IgD-negative memory B cell (primary cell): ENCODE measurements around the gene RING1. TPM values are rescaled to one million over a fixed set of nuclear protein-coding genes. Genes with fewer than 3 reads are reported as not detected.
A peak's percentile ranks its signal among the peaks of the same experiment; 100 is the strongest.
"Not testable (repeated sequence)": the region's sequence is repeated elsewhere in the genome, so short reads cannot be mapped to it uniquely, and the experiment has no call there.

Source experiments
- H3K27ac Mint-ChIP-seq, 3 donors: one replicate each; pipeline ENCODE4 v1.8.0; 2020 to 2022; ENCODE audit warnings: mild to moderate bottlenecking in 3 of 3, mixed read lengths in 3 of 3, moderate library complexity in 1 of 3
- H3K27me3 Mint-ChIP-seq: one replicate; pipeline ENCODE4 v1.8.0; 2021; ENCODE audit warnings: mixed read lengths
- H3K36me3 Mint-ChIP-seq: one replicate; pipeline ENCODE4 v1.8.0; 2020; ENCODE audit warnings: mild to moderate bottlenecking, mixed read lengths
- H3K4me1 Mint-ChIP-seq, 3 donors: one replicate each; pipeline ENCODE4 v1.8.0; 2020 to 2022; ENCODE audit warnings: mixed read lengths in 3 of 3, mild to moderate bottlenecking in 1 of 3
- H3K4me3 Mint-ChIP-seq, 4 donors: one replicate each; pipeline ENCODE4 v1.8.0; 2020 to 2022; ENCODE audit warnings: mild to moderate bottlenecking in 4 of 4, mixed read lengths in 4 of 4, moderate library complexity in 3 of 4
- H3K9me3 Mint-ChIP-seq, 3 donors: one replicate each; pipeline ENCODE4 v1.8.0; 2020 to 2021; ENCODE audit warnings: mixed read lengths in 3 of 3, mild to moderate bottlenecking in 1 of 3
- polyA plus RNA-seq: library from polyadenylated mRNA; unstranded; fragments of 300-500 nt; fragmentation: Illumina TruSeq; gene quantifications from one replicate; pipeline ENCODE4 v1.2.3, GENCODE V29; 2021

RING1 gene
- polyA plus RNA-seq, 1 donor from 2014 or later, result 9.9 TPM

- no peak overlapping the region for H3K4me3 Mint-ChIP-seq
- H3K4me1 Mint-ChIP-seq, result peaks cover 6 to 9% (median 9%) of the 10 kb centered on the region in 3 donors
- no peaks in the 10 kb centered on the region for H3K36me3 Mint-ChIP-seq
- H3K27ac Mint-ChIP-seq, result no peak overlapping the region
- no peaks in the 10 kb centered on the region for H3K9me3 Mint-ChIP-seq
- H3K27me3 Mint-ChIP-seq, result peaks cover 38% of the 10 kb centered on the region
Observed at GRCh38 chr6:33217246-33217645, 8.9 kb downstream of the RING1 start.

GRCh38 chr6:33217681-33218080 is 9.4 kb downstream of the RING1 start:
- Mint-ChIP-seq H3K4me3 (no peak overlapping the region), H3K9me3 (no peaks in the 10 kb centered on the region), H3K27ac (no peak overlapping the region), H3K27me3 (peaks cover 36% of the 10 kb centered on the region), H3K4me1 (peaks cover 4 to 8% (median 6%) of the 10 kb centered on the region in 3 donors), H3K36me3 (no peaks in the 10 kb centered on the region)

GRCh38 chr6:33226503-33227120 is 18.3 kb downstream of the RING1 start:
- H3K27me3 Mint-ChIP-seq, result peaks cover 13% of the 10 kb centered on the region
- H3K27ac Mint-ChIP-seq, H3K4me3 Mint-ChIP-seq, H3K9me3 Mint-ChIP-seq, H3K4me1 Mint-ChIP-seq, H3K36me3 Mint-ChIP-seq: not testable (repeated sequence)

GRCh38 chr6:33235221-33235634 is 26.9 kb downstream of the RING1 start:
- Mint-ChIP-seq H3K9me3 (no peaks in the 10 kb centered on the region), H3K4me3 (no peak overlapping the region), H3K27ac (no peak overlapping the region), H3K36me3 (peaks cover 3% of the 10 kb centered on the region), H3K27me3 (peaks cover 20% of the 10 kb centered on the region), H3K4me1 (no peaks in the 10 kb centered on the region)

GRCh38 chr6:33236328-33236727 is 28.0 kb downstream of the RING1 start:
- H3K36me3 Mint-ChIP-seq, result peaks cover 3% of the 10 kb centered on the region
- H3K4me1 Mint-ChIP-seq, result no peaks in the 10 kb centered on the region
- H3K27ac Mint-ChIP-seq, result no peak overlapping the region
- no peaks in the 10 kb centered on the region for H3K9me3 Mint-ChIP-seq
- H3K27me3 Mint-ChIP-seq, result peaks cover 20% of the 10 kb centered on the region
- no peak overlapping the region for H3K4me3 Mint-ChIP-seq

- H3K27me3 Mint-ChIP-seq, result peaks cover 20% of the 10 kb centered on the region
- H3K36me3 Mint-ChIP-seq, result peaks cover 3% of the 10 kb centered on the region
- no peaks in the 10 kb centered on the region for H3K9me3 Mint-ChIP-seq
- peaks cover 0 to 1% (median 0%) of the 10 kb centered on the region in 3 donors for H3K4me1 Mint-ChIP-seq
- no peak overlapping the region for H3K27ac Mint-ChIP-seq
- H3K4me3 Mint-ChIP-seq, result no peak overlapping the region
Observed at GRCh38 chr6:33236852-33237251, 28.6 kb downstream of the RING1 start.

- Mint-ChIP-seq H3K4me1 (peaks cover 0 to 3% (median 0%) of the 10 kb centered on the region in 3 donors), H3K9me3 (no peaks in the 10 kb centered on the region), H3K27ac (no peak overlapping the region), H3K4me3 (no peak overlapping the region), H3K36me3 (peaks cover 2% of the 10 kb centered on the region), H3K27me3 (peaks cover 22% of the 10 kb centered on the region)
Observed at GRCh38 chr6:33237741-33238140, 29.4 kb downstream of the RING1 start.

- H3K4me1 Mint-ChIP-seq, result peaks cover 0 to 3% (median 0%) of the 10 kb centered on the region in 3 donors
- no peaks in the 10 kb centered on the region for H3K36me3 Mint-ChIP-seq
- H3K9me3 Mint-ChIP-seq, result no peaks in the 10 kb centered on the region
- peaks cover 16% of the 10 kb centered on the region for H3K27me3 Mint-ChIP-seq
- H3K27ac Mint-ChIP-seq, result no peak overlapping the region
- H3K4me3 Mint-ChIP-seq, result no peak overlapping the region
Observed at GRCh38 chr6:33241968-33242367, 33.7 kb downstream of the RING1 start.

GRCh38 chr6:33243476-33243875 is 35.2 kb downstream of the RING1 start:
- no peaks in the 10 kb centered on the region for H3K9me3 Mint-ChIP-seq
- H3K27me3 Mint-ChIP-seq, result peaks cover 13% of the 10 kb centered on the region
- H3K27ac Mint-ChIP-seq, result peak overlapping the region in 1 of 3 donors; percentile 39
- H3K4me1 Mint-ChIP-seq, result peaks cover 0 to 5% (median 2%) of the 10 kb centered on the region in 3 donors
- H3K36me3 Mint-ChIP-seq, result no peaks in the 10 kb centered on the region
- H3K4me3 Mint-ChIP-seq, result no peak overlapping the region

GRCh38 chr6:33247977-33248642 is 39.8 kb downstream of the RING1 start:
- Mint-ChIP-seq H3K4me3 (peak overlapping the region; percentile 87 to 98 (median 94)), H3K9me3 (no peaks in the 10 kb centered on the region), H3K27me3 (peaks cover 6% of the 10 kb centered on the region), H3K27ac (peak overlapping the region; percentile 94 to 99 (median 98)), H3K4me1 (peaks cover 13 to 14% (median 13%) of the 10 kb centered on the region in 3 donors), H3K36me3 (peaks cover 3% of the 10 kb centered on the region)

- Mint-ChIP-seq H3K36me3 (peaks cover 3% of the 10 kb centered on the region), H3K4me1 (peaks cover 13 to 14% (median 13%) of the 10 kb centered on the region in 3 donors), H3K27me3 (peaks cover 3% of the 10 kb centered on the region), H3K27ac (peak overlapping the region; percentile 94 to 99 (median 98)), H3K9me3 (no peaks in the 10 kb centered on the region), H3K4me3 (peak overlapping the region; percentile 87 to 98 (median 94))
Observed at GRCh38 chr6:33248643-33248931, 40.3 kb downstream of the RING1 start.

- peak overlapping the region; percentile 87 to 98 (median 94) for H3K4me3 Mint-ChIP-seq
- peaks cover 3% of the 10 kb centered on the region for H3K36me3 Mint-ChIP-seq
- no peaks in the 10 kb centered on the region for H3K9me3 Mint-ChIP-seq
- peaks cover 13 to 14% (median 13%) of the 10 kb centered on the region in 3 donors for H3K4me1 Mint-ChIP-seq
- H3K27me3 Mint-ChIP-seq, result peaks cover 2% of the 10 kb centered on the region
- peak overlapping the region; percentile 94 to 99 (median 98) for H3K27ac Mint-ChIP-seq
Observed at GRCh38 chr6:33248932-33249731, 40.8 kb downstream of the RING1 start.

- peak overlapping the region; percentile 94 to 99 (median 98) for H3K27ac Mint-ChIP-seq
- peak overlapping the region; percentile 87 to 98 (median 93) for H3K4me3 Mint-ChIP-seq
- peaks cover 2% of the 10 kb centered on the region for H3K27me3 Mint-ChIP-seq
- no peaks in the 10 kb centered on the region for H3K9me3 Mint-ChIP-seq
- H3K36me3 Mint-ChIP-seq, result peaks cover 3% of the 10 kb centered on the region
- peaks cover 13 to 14% (median 13%) of the 10 kb centered on the region in 3 donors for H3K4me1 Mint-ChIP-seq
Observed at GRCh38 chr6:33249732-33250630, 41.7 kb downstream of the RING1 start.

- peak overlapping the region in 3 of 4 donors; percentile 74 to 94 (median 87) for H3K4me3 Mint-ChIP-seq
- H3K27me3 Mint-ChIP-seq, result peaks cover 2% of the 10 kb centered on the region
- H3K27ac Mint-ChIP-seq, result no peak overlapping the region
Observed at GRCh38 chr6:33250731-33251130, 42.4 kb downstream of the RING1 start.

More at GRCh38 chr6:33250731-33251130, 42.4 kb downstream of the RING1 start:
- Mint-ChIP-seq H3K4me1 (peaks cover 13 to 14% (median 13%) of the 10 kb centered on the region in 3 donors), H3K9me3 (no peaks in the 10 kb centered on the region), H3K36me3 (peaks cover 4% of the 10 kb centered on the region)
